ENCODE results near the gene FBRSL1.

DNA sequence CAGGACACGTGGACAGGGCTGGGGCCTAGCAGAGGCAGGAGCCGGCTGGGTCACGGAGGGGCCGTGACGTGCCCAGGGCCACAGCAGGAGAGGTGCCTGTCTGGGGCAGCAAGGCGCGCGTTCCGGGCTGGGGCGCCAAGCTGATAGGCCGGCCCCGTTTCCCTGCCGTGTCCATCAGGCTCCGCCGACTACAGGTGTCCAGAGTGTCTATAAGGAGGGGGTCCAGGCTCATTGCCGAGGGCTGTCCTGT is 18.5 kb downstream of the FBRSL1 start:
- TF ChIP-seq EZH2 (IDR thresholded peaks at IDR 0.05; ENCODE audit: low read length, unreplicated experiment) = no peak
- TF ChIP-seq, protein P1, sequence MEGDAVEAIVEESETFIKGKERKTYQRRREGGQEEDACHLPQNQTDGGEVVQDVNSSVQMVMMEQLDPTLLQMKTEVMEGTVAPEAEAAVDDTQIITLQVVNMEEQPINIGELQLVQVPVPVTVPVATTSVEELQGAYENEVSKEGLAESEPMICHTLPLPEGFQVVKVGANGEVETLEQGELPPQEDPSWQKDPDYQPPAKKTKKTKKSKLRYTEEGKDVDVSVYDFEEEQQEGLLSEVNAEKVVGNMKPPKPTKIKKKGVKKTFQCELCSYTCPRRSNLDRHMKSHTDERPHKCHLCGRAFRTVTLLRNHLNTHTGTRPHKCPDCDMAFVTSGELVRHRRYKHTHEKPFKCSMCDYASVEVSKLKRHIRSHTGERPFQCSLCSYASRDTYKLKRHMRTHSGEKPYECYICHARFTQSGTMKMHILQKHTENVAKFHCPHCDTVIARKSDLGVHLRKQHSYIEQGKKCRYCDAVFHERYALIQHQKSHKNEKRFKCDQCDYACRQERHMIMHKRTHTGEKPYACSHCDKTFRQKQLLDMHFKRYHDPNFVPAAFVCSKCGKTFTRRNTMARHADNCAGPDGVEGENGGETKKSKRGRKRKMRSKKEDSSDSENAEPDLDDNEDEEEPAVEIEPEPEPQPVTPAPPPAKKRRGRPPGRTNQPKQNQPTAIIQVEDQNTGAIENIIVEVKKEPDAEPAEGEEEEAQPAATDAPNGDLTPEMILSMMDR (conservative IDR thresholded peaks at IDR 0.05; ENCODE audit: low read depth, low read length) = no peak

Data from PC-3 (cell line).